Naive thymus-derived CD4-positive, alpha-beta T cell (primary cell): ENCODE results near the gene RIPOR1. TPM values are rescaled to one million over a fixed set of nuclear protein-coding genes. Genes with fewer than 3 reads are reported as not detected.

ENCODE experiments used
- ATAC-seq: fragments of 150-1000 bp; cut with Tn5 transposase; 2 replicates; pipeline ENCODE4 v1.10.0; 2021; ENCODE audit warnings: mild to moderate bottlenecking, moderate library complexity
- CTCF ChIA-PET: fragments of 350-600 bp; sonication (Branson Sonifier 250); formaldehyde crosslinking; loops from one replicate; lab custom pipeline; 2021; ENCODE audit warnings: antibody characterized with exemption; lab: Charles Lee
- POLR2A ChIA-PET: fragments of 350-600 bp; sonication (Branson Sonifier 250); formaldehyde crosslinking; loops from one replicate; lab custom pipeline; 2021; ENCODE audit warnings: antibody characterized with exemption, inconsistent platforms; lab: Charles Lee
- DNase-seq, 9 donors: peaks; one replicate each; pipeline versions ENCODE4 v3.0.0 to v3.0.0-alpha.2; 2020 to 2022; ENCODE audit warnings: mixed read lengths in 1 of 9
- H3K27ac ChIP-seq: one replicate; pipeline ENCODE4 v1.7.0; 2013; ENCODE audit warnings: mild to moderate bottlenecking, low read depth, low read length, moderate library complexity
- H3K27me3 ChIP-seq, 2 donors: one replicate each; pipeline ENCODE4 v1.7.0; 2013; ENCODE audit warnings: low read length in 2 of 2, mild to moderate bottlenecking in 2 of 2, moderate library complexity in 2 of 2; ENCODE audit not compliant: control insufficient read depth in 2 of 2, insufficient read depth in 2 of 2
- H3K36me3 ChIP-seq, 3 experiments: 1 replicate in 2 of 3; 2 replicates in 1 of 3; pipeline ENCODE4 v1.7.0; 2013; ENCODE audit warnings: low read length in 3 of 3, mild to moderate bottlenecking in 3 of 3, moderate library complexity in 1 of 3; ENCODE audit not compliant: insufficient read depth in 3 of 3, control insufficient read depth in 2 of 3
- H3K4me1 ChIP-seq, 2 donors: one replicate each; pipeline ENCODE4 v1.7.0; 2013; ENCODE audit warnings: low read length in 2 of 2, mild to moderate bottlenecking in 2 of 2, moderate library complexity in 1 of 2; ENCODE audit not compliant: control insufficient read depth in 2 of 2, insufficient read depth in 2 of 2
- H3K4me3 ChIP-seq: 2 replicates; pipeline ENCODE4 v1.7.0; 2013; ENCODE audit warnings: mild to moderate bottlenecking, low read length
- H3K9me3 ChIP-seq, 3 experiments: 1 replicate in 2 of 3; 2 replicates in 1 of 3; pipeline ENCODE4 v1.7.0; 2013; ENCODE audit warnings: low read length in 3 of 3; ENCODE audit not compliant: control insufficient read depth in 2 of 3
- H3K27ac Mint-ChIP-seq, 9 donors: one replicate each; pipeline ENCODE4 v1.8.0; 2020 to 2022; ENCODE audit warnings: mixed read lengths in 9 of 9, mild to moderate bottlenecking in 8 of 9, moderate library complexity in 5 of 9, inconsistent platforms in 2 of 9
- H3K27me3 Mint-ChIP-seq, 5 donors: one replicate each; pipeline ENCODE4 v1.8.0; 2021 to 2022; ENCODE audit warnings: mixed read lengths in 5 of 5, mild to moderate bottlenecking in 1 of 5
- H3K36me3 Mint-ChIP-seq, 5 donors: one replicate each; pipeline ENCODE4 v1.8.0; 2020 to 2022; ENCODE audit warnings: mixed read lengths in 5 of 5, mild to moderate bottlenecking in 3 of 5, inconsistent platforms in 1 of 5
- H3K4me1 Mint-ChIP-seq, 7 donors: one replicate each; pipeline ENCODE4 v1.8.0; 2020 to 2022; ENCODE audit warnings: mixed read lengths in 7 of 7, mild to moderate bottlenecking in 3 of 7, inconsistent platforms in 1 of 7
- H3K4me3 Mint-ChIP-seq, 10 donors: one replicate each; pipeline ENCODE4 v1.8.0; 2020 to 2022; ENCODE audit warnings: mild to moderate bottlenecking in 10 of 10, mixed read lengths in 10 of 10, moderate library complexity in 6 of 10, inconsistent platforms in 2 of 10
- H3K9me3 Mint-ChIP-seq, 11 donors: one replicate each; pipeline ENCODE4 v1.8.0; 2020 to 2022; ENCODE audit warnings: mixed read lengths in 11 of 11, mild to moderate bottlenecking in 4 of 11, inconsistent platforms in 1 of 11, moderate library complexity in 1 of 11
- intact Hi-C, 2 donors: fragments of 100-400 bp; cut with micrococcal nuclease; formaldehyde crosslinking; loops; one replicate each; pipeline ENCODE4 v1.15.1; 2023
- polyA plus RNA-seq, 2 donors: library from polyadenylated mRNA; unstranded; fragments of 300-500 nt; fragmentation: Illumina TruSeq; gene quantifications; one replicate each; pipeline ENCODE4 v1.2.3, GENCODE V29; 2021
- total RNA-seq, 6 experiments: library from RNA in 5 of 6; stranded (reverse) in 5 of 6; gene quantifications; 1 replicate in 5 of 6; 2 replicates in 1 of 6; pipeline ENCODE4 v1.2.3 and lab custom pipeline; 2021 to 2026

RIPOR1 gene
- total and polyA plus RNA-seq, 7 experiments from 2014 or later: 2.5 to 103 (median 47.2) TPM

DNA sequence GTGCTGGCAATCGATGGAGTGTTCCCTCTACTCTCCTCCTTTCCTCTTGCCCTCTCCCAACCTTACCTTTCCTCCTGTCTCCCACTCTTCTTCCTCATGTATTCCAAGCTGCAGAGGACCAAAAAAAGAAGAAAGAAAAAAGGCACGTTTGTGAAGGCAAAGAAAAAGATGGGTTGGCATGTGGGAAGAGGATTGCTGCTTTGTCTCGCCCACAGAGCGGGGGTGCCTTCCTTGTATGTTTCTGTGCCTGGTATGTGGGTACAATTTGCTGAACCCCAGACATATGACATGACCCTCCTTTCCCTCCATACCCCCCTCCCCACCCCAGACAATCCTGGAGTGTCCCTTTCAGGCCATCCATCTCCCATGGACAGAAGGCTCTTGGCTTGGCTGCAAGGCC, 20.6 kb downstream of the RIPOR1 start:
- Mint-ChIP-seq H3K36me3 (peaks cover 0 to 7% (median 6%) of the 10 kb centered on the region in 5 donors), H3K27ac (peak overlapping the region; percentile 44 to 99 (median 96)), H3K27me3 (no peaks in the 10 kb centered on the region), H3K9me3 (no peaks in the 10 kb centered on the region), H3K4me1 (peaks cover 28 to 62% (median 53%) of the 10 kb centered on the region in 7 donors), H3K4me3 (peak overlapping the region in 1 of 10 donors; percentile 6)
- Histone ChIP-seq H3K27me3 (no peaks in the 10 kb centered on the region), H3K4me3 (no peak overlapping the region), H3K4me1 (peaks cover 19 to 55% of the 10 kb centered on the region in 2 donors), H3K9me3 (no peaks in the 10 kb centered on the region), H3K36me3 (peaks cover 0 to 13% (median 0%) of the 10 kb centered on the region in 3 experiments), H3K27ac (peak overlapping the region; percentile 70)
- ChIA-PET CTCF (interaction anchor here (1.1 to 3.8 kb wide), 4 partner anchors 10 to 96 kb away, joined by 3 to 21 read pairs (median 4); partner anchors contain the start of genes CARMIL2 and CTCF), POLR2A (interaction anchor here (0.6 to 20.8 kb wide), 5 partner anchors 10 to 111 kb away, joined by 3 to 581 read pairs (median 4); partner anchors contain the start of genes ACD, CARMIL2 and CTCF)
- ATAC-seq (no peak), DNase-seq (no peak)
- intact Hi-C loops: no loop called here

DNA sequence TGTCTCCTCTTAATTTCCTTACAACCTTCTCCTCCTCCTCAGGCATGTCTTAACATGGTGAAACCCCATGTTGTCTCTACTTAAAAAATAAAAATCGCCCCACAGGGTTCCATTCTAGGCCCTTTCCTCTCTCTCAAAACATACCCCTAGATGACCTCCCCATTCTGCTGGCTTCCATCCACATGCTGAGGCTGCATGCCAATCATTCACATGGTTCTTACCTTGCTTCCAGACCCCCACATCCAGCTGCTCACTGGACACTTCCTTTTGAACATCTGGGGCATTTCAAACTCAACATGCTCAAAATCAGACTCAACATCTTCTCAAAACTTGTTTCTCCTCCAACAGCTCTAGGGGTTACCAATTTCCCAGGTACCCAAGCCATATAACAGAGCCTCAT, 21.3 kb downstream of the RIPOR1 start:
- ATAC-seq (no peak), DNase-seq (no peak)
- Histone ChIP-seq H3K4me3 (no peak overlapping the region), H3K27me3 (no peaks in the 10 kb centered on the region), H3K9me3 (no peaks in the 10 kb centered on the region), H3K27ac (peak overlapping the region; percentile 70), H3K4me1 (peaks cover 19 to 55% of the 10 kb centered on the region in 2 donors), H3K36me3 (peaks cover 0 to 11% (median 0%) of the 10 kb centered on the region in 3 experiments)
- POLR2A ChIA-PET: interaction anchor here (0.6 to 20.8 kb wide), 4 partner anchors 9 to 298 kb away, joined by 3 to 581 read pairs (median 6); partner anchors contain the start of genes ACD, CARMIL2 and CTCF
- H3K27me3 Mint-ChIP-seq: no peaks in the 10 kb centered on the region
- peaks cover 0 to 9% (median 7%) of the 10 kb centered on the region in 5 donors for H3K36me3 Mint-ChIP-seq
- intact Hi-C loops: no loop called here
- peak overlapping the region in 3 of 10 donors; percentile 44 to 61 (median 52) for H3K4me3 Mint-ChIP-seq
- H3K27ac Mint-ChIP-seq: peak overlapping the region; percentile 44 to 99 (median 96)
- CTCF ChIA-PET: interaction anchor here (0.6 to 3.8 kb wide), 5 partner anchors 9 to 118 kb away, joined by 3 to 21 read pairs (median 3); partner anchors contain the start of genes CARMIL2 and CTCF
- H3K9me3 Mint-ChIP-seq: no peaks in the 10 kb centered on the region
- peaks cover 28 to 66% (median 56%) of the 10 kb centered on the region in 7 donors for H3K4me1 Mint-ChIP-seq

DNA sequence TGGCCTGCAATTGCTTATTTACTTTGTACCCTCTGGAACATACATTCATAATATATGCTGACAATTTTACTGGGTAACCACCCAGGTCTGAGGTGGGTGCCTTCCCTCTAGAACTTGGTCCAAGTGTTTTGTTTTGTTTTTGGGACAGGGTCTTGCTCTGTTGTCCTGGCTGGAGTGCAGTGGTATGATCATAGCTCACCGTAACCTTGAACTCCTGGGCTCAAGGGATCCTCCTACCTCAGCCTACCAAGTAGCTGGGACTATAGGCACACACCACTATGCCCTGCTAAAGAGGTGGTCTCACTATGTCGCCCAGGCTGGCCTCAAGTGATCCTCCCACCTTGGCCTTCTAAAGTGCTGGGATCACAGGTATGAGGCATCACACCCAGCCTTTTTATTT, 22.5 kb downstream of the RIPOR1 start:
- Histone ChIP-seq H3K4me3 (no peak overlapping the region), H3K27me3 (no peaks in the 10 kb centered on the region), H3K4me1 (peaks cover 26 to 64% of the 10 kb centered on the region in 2 donors), H3K27ac (no peak overlapping the region), H3K36me3 (no peaks in the 10 kb centered on the region), H3K9me3 (no peaks in the 10 kb centered on the region)
- ChIA-PET POLR2A (interaction anchor here (0.7 to 20.8 kb wide), 4 partner anchors 8 to 109 kb away, joined by 3 to 581 read pairs (median 16); partner anchors contain the start of genes ACD, CARMIL2 and CTCF), CTCF (interaction anchor here (1.5 to 3.8 kb wide), 2 partner anchors 11 to 70 kb away, joined by 4 to 21 read pairs; partner anchors contain the start of genes ATP6V0D1 and CTCF)
- H3K27me3 Mint-ChIP-seq: no peaks in the 10 kb centered on the region
- DNase-seq (no peak), ATAC-seq (no peak)
- H3K36me3 Mint-ChIP-seq: peaks cover 0 to 10% (median 7%) of the 10 kb centered on the region in 5 donors
- intact Hi-C loops: no loop called here
- H3K9me3 Mint-ChIP-seq: no peaks in the 10 kb centered on the region
- H3K4me3 Mint-ChIP-seq: no peak overlapping the region
- no peak overlapping the region for H3K27ac Mint-ChIP-seq
- H3K4me1 Mint-ChIP-seq: peaks cover 35 to 76% (median 63%) of the 10 kb centered on the region in 7 donors

DNA sequence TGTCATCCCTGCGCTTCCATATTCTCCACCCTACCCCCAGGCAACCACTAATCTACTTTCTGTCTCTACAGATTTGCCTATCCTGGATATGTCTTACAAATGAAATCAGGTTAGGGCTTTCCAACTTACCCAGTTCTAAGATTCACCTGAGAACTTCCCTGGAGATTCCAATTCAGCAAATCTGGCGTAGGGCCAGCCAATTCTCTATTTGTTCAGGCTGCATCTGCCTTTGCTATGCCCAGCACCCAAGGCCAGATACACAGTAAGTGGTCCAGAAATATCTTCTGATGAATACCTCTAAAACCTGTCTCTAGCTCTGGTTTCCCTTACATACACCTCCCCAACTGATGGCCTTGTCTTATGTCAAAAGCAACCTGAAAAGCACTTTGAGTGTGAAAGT, 23.3 kb downstream of the RIPOR1 start:
- peaks cover 31 to 79% (median 63%) of the 10 kb centered on the region in 7 donors for H3K4me1 Mint-ChIP-seq
- Histone ChIP-seq H3K9me3 (no peaks in the 10 kb centered on the region), H3K4me3 (no peak overlapping the region), H3K4me1 (peaks cover 31 to 67% of the 10 kb centered on the region in 2 donors), H3K27ac (peak overlapping the region; percentile 54), H3K27me3 (no peaks in the 10 kb centered on the region), H3K36me3 (no peaks in the 10 kb centered on the region)
- peak overlapping the region; percentile 70 to 96 (median 93) for H3K27ac Mint-ChIP-seq
- DNase-seq: no peak
- peaks cover 0 to 10% (median 7%) of the 10 kb centered on the region in 5 donors for H3K36me3 Mint-ChIP-seq
- H3K4me3 Mint-ChIP-seq: peak overlapping the region in 4 of 10 donors; percentile 59 to 73 (median 63)
- H3K9me3 Mint-ChIP-seq: no peaks in the 10 kb centered on the region
- ChIA-PET CTCF (interaction anchor here (1.0 to 3.8 kb wide), 4 partner anchors 10 to 93 kb away, joined by 3 to 21 read pairs (median 5); partner anchors contain the start of genes ATP6V0D1, CARMIL2 and CTCF), POLR2A (interaction anchor here (1.1 to 20.8 kb wide), 4 partner anchors 6 to 92 kb away, joined by 3 to 581 read pairs (median 304); partner anchors contain the start of genes CARMIL2 and CTCF)
- H3K27me3 Mint-ChIP-seq: no peaks in the 10 kb centered on the region
- intact Hi-C loops: no loop called here
- ATAC-seq: no peak

DNA sequence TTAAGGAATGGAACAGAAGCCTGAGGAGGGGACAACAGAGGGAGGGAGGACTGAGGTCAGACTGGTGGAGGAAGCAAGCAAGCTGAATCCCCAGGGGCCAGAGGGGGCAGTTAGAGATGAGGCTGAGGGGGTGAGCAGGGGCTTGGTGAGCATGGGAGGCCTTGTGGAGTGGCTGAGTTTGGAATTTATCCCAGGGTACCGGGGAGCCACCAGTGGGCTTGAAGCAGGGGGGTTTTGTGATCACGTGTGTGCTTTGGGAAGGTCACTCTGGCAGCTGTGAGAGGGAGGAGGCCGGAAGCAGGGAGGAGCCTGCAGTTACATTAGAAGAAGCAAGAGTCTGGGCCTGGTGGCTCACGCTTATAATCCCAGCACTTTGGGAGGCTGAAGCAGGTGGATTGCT, 23.8 kb downstream of the RIPOR1 start:
- ChIA-PET POLR2A (interaction anchor here (1.1 to 20.8 kb wide), 4 partner anchors 6 to 92 kb away, joined by 3 to 581 read pairs (median 304); partner anchors contain the start of genes CARMIL2 and CTCF), CTCF (interaction anchor here (0.7 to 3.8 kb wide), 4 partner anchors 10 to 374 kb away, joined by 3 to 21 read pairs (median 4); partner anchors contain the start of genes CARMIL2 and CTCF)
- Mint-ChIP-seq H3K27me3 (no peaks in the 10 kb centered on the region), H3K27ac (peak overlapping the region; percentile 70 to 96 (median 93)), H3K4me1 (peaks cover 29 to 77% (median 63%) of the 10 kb centered on the region in 7 donors), H3K4me3 (peak overlapping the region in 9 of 10 donors; percentile 44 to 86 (median 62)), H3K9me3 (no peaks in the 10 kb centered on the region), H3K36me3 (peaks cover 0 to 10% (median 7%) of the 10 kb centered on the region in 5 donors)
- no peaks in the 10 kb centered on the region for H3K27me3 ChIP-seq
- H3K27ac ChIP-seq: peak overlapping the region; percentile 54
- peaks cover 27 to 63% of the 10 kb centered on the region in 2 donors for H3K4me1 ChIP-seq
- H3K36me3 ChIP-seq: no peaks in the 10 kb centered on the region
- no peak for ATAC-seq
- intact Hi-C loops: no loop called here
- no peaks in the 10 kb centered on the region for H3K9me3 ChIP-seq
- DNase-seq: no peak
- H3K4me3 ChIP-seq: no peak overlapping the region

DNA sequence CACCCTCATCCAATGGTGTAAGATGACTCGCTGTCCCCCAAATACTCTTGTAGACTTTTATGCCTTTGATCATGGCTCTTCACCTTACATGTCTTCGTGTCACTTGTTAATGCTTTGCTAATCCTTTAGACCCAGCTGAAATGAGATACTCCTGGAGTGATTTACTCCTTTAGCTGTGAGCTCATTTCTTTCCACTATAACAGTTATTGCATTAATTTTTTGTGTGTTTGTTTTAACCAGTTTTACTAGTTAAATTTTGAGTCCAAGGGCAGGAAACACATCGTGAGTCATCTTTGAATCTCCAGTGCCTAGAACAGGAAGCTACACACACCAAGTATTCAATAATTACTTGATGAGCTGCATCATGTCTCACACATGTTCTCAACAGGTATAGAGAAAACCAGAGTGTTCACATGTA, 27.2 kb downstream of the RIPOR1 start:
- intact Hi-C loops: no loop called here
- no peaks in the 10 kb centered on the region for H3K9me3 Mint-ChIP-seq
- H3K27me3 ChIP-seq: no peaks in the 10 kb centered on the region
- peaks cover 27 to 71% (median 54%) of the 10 kb centered on the region in 7 donors for H3K4me1 Mint-ChIP-seq
- CTCF ChIA-PET: interaction anchor here (1.1 to 11.9 kb wide), 6 partner anchors 8 to 117 kb away, joined by 3 to 256 read pairs (median 8); partner anchors contain the start of gene CARMIL2
- peak overlapping the region; percentile 52 for H3K27ac ChIP-seq
- no peaks in the 10 kb centered on the region for H3K9me3 ChIP-seq
- peak; percentile 89 for ATAC-seq
- peaks cover 0 to 15% (median 12%) of the 10 kb centered on the region in 5 donors for H3K36me3 Mint-ChIP-seq
- H3K4me1 ChIP-seq: peaks cover 18 to 52% of the 10 kb centered on the region in 2 donors
- peak overlapping the region; percentile 13 to 81 (median 60) for H3K4me3 Mint-ChIP-seq
- H3K27ac Mint-ChIP-seq: peak overlapping the region; percentile 75 to 99 (median 92)
- peak overlapping the region; percentile 19 for H3K4me3 ChIP-seq
- DNase-seq: peak in 7 of 9 donors; percentile 34 to 63 (median 50)
- POLR2A ChIA-PET: interaction anchor here (0.8 to 20.8 kb wide), 12 partner anchors 3 to 380 kb away, joined by 3 to 581 read pairs (median 4); partner anchors contain the start of genes ACD, CARMIL2 and CTCF
- H3K36me3 ChIP-seq: no peaks in the 10 kb centered on the region
- H3K27me3 Mint-ChIP-seq: no peaks in the 10 kb centered on the region
